ENCODE measurements around the gene DOCK4.

The DOCK4 gene

GRCh38 chr7:111788286-111789047 is 417.7 kb downstream of the DOCK4 start:
- no peak for DNase-seq

- DNase-seq = no peak
Observed at GRCh38 chr7:111787741-111788140, 418.5 kb downstream of the DOCK4 start.

GRCh38 chr7:111787099-111787498 is 419.1 kb downstream of the DOCK4 start:
- no peak for DNase-seq

GRCh38 chr7:111785076-111785475 is 421.1 kb downstream of the DOCK4 start:
- DNase-seq = no peak

DNA sequence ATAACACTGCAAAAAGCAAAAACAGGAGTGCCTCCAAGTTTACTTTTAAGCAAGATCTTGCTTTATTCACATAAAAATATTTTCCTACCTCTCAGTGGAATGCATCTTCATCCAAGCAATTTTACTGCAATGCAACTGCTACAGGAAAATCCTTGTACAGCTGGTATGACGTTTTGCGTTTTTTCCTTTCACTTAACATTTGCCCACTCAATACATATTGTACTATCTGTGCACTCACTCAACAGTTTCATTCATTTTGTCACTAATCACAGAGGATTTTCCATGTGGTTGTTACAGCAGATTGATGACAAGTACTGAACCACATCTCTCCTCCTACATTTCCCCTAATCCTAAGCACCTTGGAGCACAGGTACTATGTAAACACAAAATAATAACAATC is 421.9 kb downstream of the DOCK4 start:
- DNase-seq = no peak

GRCh38 chr7:111783854-111784253 is 422.3 kb downstream of the DOCK4 start:
- no peak for DNase-seq

- no peak for DNase-seq
Observed at GRCh38 chr7:111780527-111780926, 425.7 kb downstream of the DOCK4 start.

GRCh38 chr7:111775206-111775605 is 431.0 kb downstream of the DOCK4 start:
- no peak for DNase-seq

- DNase-seq = no peak
Observed at GRCh38 chr7:111772716-111773115, 433.5 kb downstream of the DOCK4 start.

- DNase-seq = no peak
Observed at GRCh38 chr7:111771638-111772037, 434.6 kb downstream of the DOCK4 start.

DNA sequence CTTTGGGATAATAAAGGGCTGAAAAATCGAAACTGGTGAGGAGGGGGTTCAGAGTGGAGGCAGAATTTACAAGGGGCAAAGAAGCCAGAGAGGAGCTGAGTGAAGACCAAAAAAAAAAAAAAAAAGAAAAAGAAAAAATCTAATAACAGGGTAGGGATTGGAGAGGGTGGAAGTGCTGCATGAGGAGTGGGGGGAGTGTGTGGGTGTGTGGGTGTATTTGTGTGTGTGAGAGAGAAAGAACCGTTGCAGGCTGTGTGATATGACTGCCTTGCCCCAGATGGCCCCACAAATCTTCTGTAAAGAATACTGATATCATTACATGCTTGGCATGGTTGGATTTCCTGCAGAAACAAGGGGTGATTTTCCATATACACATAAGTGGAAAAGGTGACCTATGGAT is 436.1 kb downstream of the DOCK4 start:
- no peak for DNase-seq

- no peak for DNase-seq
Observed at GRCh38 chr7:111765751-111766643, 440.2 kb downstream of the DOCK4 start.

GRCh38 chr7:111763221-111763801 is 442.9 kb downstream of the DOCK4 start:
- no peak for DNase-seq

GRCh38 chr7:111762799-111763198 is 443.4 kb downstream of the DOCK4 start:
- DNase-seq = no peak

GRCh38 chr7:111762211-111762610 is 444.0 kb downstream of the DOCK4 start:
- DNase-seq = no peak

DNA sequence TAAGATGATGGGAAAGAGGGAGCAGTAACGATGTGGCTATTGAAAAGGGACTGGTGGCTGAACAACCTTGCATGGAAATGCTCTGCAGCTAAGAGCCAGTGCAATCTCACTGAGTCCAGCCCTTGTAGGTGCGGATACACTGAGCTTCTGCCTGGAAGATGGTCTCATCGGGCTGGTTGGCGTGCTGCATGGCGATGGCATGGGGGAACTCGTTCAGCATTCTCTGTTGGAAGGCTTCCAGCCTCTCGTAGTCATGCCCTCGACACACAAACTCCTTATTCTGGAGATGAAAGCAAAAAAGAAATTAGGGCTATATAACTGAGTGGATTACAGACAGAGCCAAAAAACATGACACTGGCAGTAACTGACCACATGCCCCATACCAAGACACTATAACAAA is 446.2 kb downstream of the DOCK4 start:
- DNase-seq = no peak

GRCh38 chr7:111758332-111758731 is 447.9 kb downstream of the DOCK4 start:
- DNase-seq = no peak

GRCh38 chr7:111756687-111757178 is 449.5 kb downstream of the DOCK4 start:
- no peak for DNase-seq

DNA sequence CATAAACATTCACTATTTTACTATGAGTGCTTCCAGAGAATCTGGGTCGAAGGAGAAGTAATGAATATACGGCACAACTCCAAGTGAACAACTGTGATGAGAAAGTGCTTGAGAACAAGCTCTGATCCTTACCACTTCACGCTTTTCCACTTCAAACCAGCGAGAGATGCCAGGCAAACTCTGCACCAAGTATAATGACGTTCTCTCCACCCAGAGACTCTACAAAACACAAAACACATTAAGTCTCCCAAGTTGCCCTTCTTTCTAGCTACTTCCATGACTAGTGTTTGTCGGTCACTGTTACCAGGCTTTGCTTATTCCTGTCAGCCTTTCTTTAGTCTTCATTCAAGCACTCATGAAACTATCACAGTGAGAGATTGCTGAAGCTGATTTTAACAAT is 450.8 kb downstream of the DOCK4 start:
- no peak for DNase-seq

GRCh38 chr7:111753968-111754367 is 452.2 kb downstream of the DOCK4 start:
- DNase-seq = no peak

GRCh38 chr7:111752022-111752582 is 454.1 kb downstream of the DOCK4 start:
- DNase-seq = peak; percentile 19

DNA sequence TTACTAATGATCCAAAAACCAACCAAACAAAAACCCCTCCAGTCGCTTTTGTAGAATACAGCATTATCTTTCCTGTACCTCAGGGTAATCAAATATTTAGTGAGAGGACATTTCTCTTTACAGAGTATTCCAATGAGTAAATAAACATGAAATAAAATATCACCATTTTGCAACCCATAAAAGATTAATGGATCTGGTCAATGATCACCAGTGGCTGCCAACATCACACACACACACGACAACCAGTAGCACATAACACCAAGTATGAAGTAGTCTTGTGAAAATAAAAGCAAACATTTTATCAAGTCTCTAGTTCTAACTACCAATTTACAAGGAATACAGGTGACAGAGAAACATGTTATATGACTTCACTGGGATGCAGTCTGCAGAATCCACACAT is 455.3 kb downstream of the DOCK4 start:
- DNase-seq = no peak

- DNase-seq = no peak
Observed at GRCh38 chr7:111750228-111750627, 456.0 kb downstream of the DOCK4 start.
